ENCODE results near the gene SEC61G. TPM values are rescaled to one million over a fixed set of nuclear protein-coding genes. Genes with fewer than 3 reads are reported as not detected.

Gene SEC61G
- total RNA-seq, 1 donor from 2014 or later = 345 TPM

Other genes with a start within 250 kb of the SEC61G start
- gene VSTM2A, start 216.8 kb downstream of the SEC61G start, total RNA-seq = not detected in 2 replicates